Neural cell (in vitro differentiated cells): Measurements from ENCODE around the gene SLC9A1. TPM values are rescaled to one million over a fixed set of nuclear protein-coding genes. Genes with fewer than 3 reads are reported as not detected.

Experiments used
- H2AFZ ChIP-seq: fragments of 200-600, 300-800 bp; sonication (generic), shearing (Covaris generic); 2 replicates; pipeline ENCODE4 v1.6.0; 2014; ENCODE audit warnings: low read depth, mild to moderate bottlenecking, antibody characterized with exemption, low read length, moderate library complexity
- H3F3A ChIP-seq: fragments of 200-600 bp; shearing (Covaris generic); 2 replicates; pipeline ENCODE4 v1.6.1; 2016; ENCODE audit warnings: mild to moderate bottlenecking, moderate library complexity, mixed read lengths, antibody characterized with exemption, low read length; ENCODE audit not compliant: insufficient read depth, poor library complexity, severe bottlenecking
- H3K27ac ChIP-seq: fragments of 200-600, 300-800 bp; sonication (generic), shearing (Covaris generic); 2 replicates; pipeline ENCODE4 v1.5.1; 2014; ENCODE audit warnings: mild to moderate bottlenecking, low read length, moderate library complexity
- H3K27me3 ChIP-seq: fragments of 300-800, 200-600 bp; sonication (generic), shearing (Covaris generic); 2 replicates; pipeline ENCODE4 v1.6.0; 2014; ENCODE audit warnings: mild to moderate bottlenecking, low read depth, low read length, moderate library complexity; ENCODE audit not compliant: insufficient read depth
- H3K36me3 ChIP-seq: fragments of 300-800, 200-600 bp; sonication (generic), shearing (Covaris generic); 2 replicates; pipeline ENCODE4 v1.5.1; 2014; ENCODE audit warnings: mild to moderate bottlenecking, antibody characterized with exemption, low read length, moderate library complexity; ENCODE audit not compliant: insufficient read depth
- H3K4me2 ChIP-seq: fragments of 300-800, 200-600 bp; sonication (generic), shearing (Covaris generic); 2 replicates; pipeline ENCODE4 v1.6.0; 2014; ENCODE audit warnings: mild to moderate bottlenecking, low read length
- H3K4me3 ChIP-seq: fragments of 300-800, 200-600 bp; sonication (generic), shearing (Covaris generic); 2 replicates; pipeline ENCODE4 v1.5.1; 2014; ENCODE audit warnings: mild to moderate bottlenecking, low read length, moderate library complexity
- H3K79me2 ChIP-seq: fragments of 200-600 bp; shearing (Covaris generic); replicated peaks from 2 replicates; pipeline ENCODE4 v1.6.0; 2014; ENCODE audit warnings: mild to moderate bottlenecking, low read length, moderate library complexity; ENCODE audit not compliant: insufficient read depth
- H3K9ac ChIP-seq: fragments of 300-800, 200-600 bp; sonication (generic), shearing (Covaris generic); 2 replicates; pipeline ENCODE4 v1.6.1; 2016; ENCODE audit warnings: mild to moderate bottlenecking, low read length, mixed read lengths
- H3K9me2 ChIP-seq: fragments of 200-600 bp; shearing (Covaris generic); 2 replicates; pipeline ENCODE4 v1.6.1; 2016; ENCODE audit warnings: mild to moderate bottlenecking, low read length, mixed read lengths; ENCODE audit not compliant: insufficient read depth
- H3K9me3 ChIP-seq: fragments of 200-600, 300-800 bp; sonication (generic), shearing (Covaris generic); 2 replicates; pipeline ENCODE4 v1.6.1; 2016; ENCODE audit warnings: mild to moderate bottlenecking, mixed run types, low read length, moderate library complexity, mixed read lengths
- H4K20me1 ChIP-seq: fragments of 200-600 bp; shearing (Covaris generic); 2 replicates; pipeline ENCODE4 v1.6.1; 2016; ENCODE audit warnings: mild to moderate bottlenecking, mixed run types; ENCODE audit not compliant: insufficient read depth
- CTCF ChIP-seq: fragments of 450-650 bp; IDR thresholded peaks from 2 replicates; pipeline ENCODE4 v1.5.1; 2014; ENCODE audit warnings: antibody characterized with exemption, mild to moderate bottlenecking, moderate library complexity; ENCODE audit not compliant: poor library complexity, severe bottlenecking
- EP300 ChIP-seq: fragments of 450-650 bp; conservative IDR thresholded peaks from 2 replicates; pipeline ENCODE4 v1.6.1; 2014; ENCODE audit warnings: antibody characterized with exemption, mild to moderate bottlenecking, moderate library complexity; ENCODE audit not compliant: poor library complexity, severe bottlenecking
- EZH2 ChIP-seq: fragments of 200-600, 300-800 bp; shearing (Covaris generic), sonication (generic); IDR thresholded peaks from 2 replicates; pipeline ENCODE4 v1.6.1; 2014; ENCODE audit warnings: antibody characterized with exemption, low read length, borderline replicate concordance, mild to moderate bottlenecking; ENCODE audit not compliant: insufficient read depth, poor library complexity, severe bottlenecking
- MXI1 ChIP-seq: fragments of 450-650 bp; conservative IDR thresholded peaks from 2 replicates; pipeline ENCODE4 v1.6.1; 2014; ENCODE audit warnings: antibody characterized with exemption, mild to moderate bottlenecking; ENCODE audit not compliant: poor library complexity, severe bottlenecking
- POLR2AphosphoS5 ChIP-seq: IDR thresholded peaks from 2 replicates; pipeline ENCODE4 v1.6.1; 2012
- RAD21 ChIP-seq: fragments of 450-650 bp; conservative IDR thresholded peaks from 2 replicates; pipeline ENCODE4 v1.6.1; 2014; ENCODE audit warnings: antibody characterized with exemption, mild to moderate bottlenecking, moderate library complexity
- REST ChIP-seq: IDR thresholded peaks from 2 replicates; pipeline ENCODE4 v1.6.1; 2012; ENCODE audit warnings: borderline replicate concordance
- SMC3 ChIP-seq: fragments of 450-650 bp; conservative IDR thresholded peaks from 2 replicates; pipeline ENCODE4 v1.6.1; 2014; ENCODE audit warnings: antibody characterized with exemption, mild to moderate bottlenecking, moderate library complexity; ENCODE audit not compliant: poor library complexity
- TAF1 ChIP-seq: IDR thresholded peaks from 2 replicates; pipeline ENCODE4 v1.6.1; 2012; ENCODE audit warnings: low read depth
- polyA plus RNA-seq: library from polyadenylated mRNA; depleted of rRNA; stranded (reverse); fragments of >200 nt; gene quantifications from 2 replicates; pipeline ENCODE4 v1.2.3, GENCODE V29; 2014

Gene SLC9A1
- polyA plus RNA-seq, 1 donor from 2014 or later: 1.5 TPM

DNA sequence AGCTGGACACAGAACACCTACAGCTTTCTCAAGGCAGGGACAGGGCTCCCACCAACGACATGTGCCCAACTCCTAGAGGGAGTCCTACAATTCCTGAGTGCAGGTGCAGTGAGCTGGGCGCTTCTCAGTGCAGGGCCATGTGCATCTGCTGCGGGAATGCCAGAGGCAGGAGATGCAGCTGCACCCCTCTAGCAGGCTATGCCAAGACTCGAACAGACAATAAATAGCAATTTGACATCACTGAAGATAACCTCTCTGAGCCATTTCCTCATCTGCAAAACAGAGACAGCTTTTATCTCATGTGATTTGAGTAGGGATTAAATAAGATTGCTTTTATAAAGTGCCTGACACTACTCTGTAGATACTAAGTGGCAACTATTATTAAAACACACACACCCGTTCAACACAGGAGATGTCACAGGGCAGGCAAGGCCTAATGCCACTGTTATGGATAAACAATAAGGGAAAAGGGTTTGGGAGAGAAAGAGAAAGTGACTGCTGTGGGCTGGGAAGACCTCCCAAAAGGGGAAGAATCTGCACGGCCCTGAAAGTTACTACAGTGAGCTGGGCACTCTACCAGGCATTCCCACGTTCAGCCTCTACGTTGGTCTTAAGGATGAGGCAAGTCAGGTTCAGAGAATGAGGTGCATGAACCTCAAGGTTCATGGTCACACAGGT lies 5.7 kb downstream of the SLC9A1 start:
- no peaks in the 10 kb centered on the region for H3K27me3 ChIP-seq
- H3K4me2 ChIP-seq: no peak overlapping the region
- H3K4me3 ChIP-seq: no peak overlapping the region
- H4K20me1 ChIP-seq: no peaks in the 10 kb centered on the region
- H3F3A ChIP-seq: no peaks in the 10 kb centered on the region
- H3K9me3 ChIP-seq: no peaks in the 10 kb centered on the region
- H3K9me2 ChIP-seq: no peaks in the 10 kb centered on the region
- no peak overlapping the region for H2AFZ ChIP-seq
- H3K9ac ChIP-seq: no peak overlapping the region
- H3K27ac ChIP-seq: no peak overlapping the region
- no peak for TF ChIP-seq EP300
- TF ChIP-seq EZH2: no peak
- no peak for TF ChIP-seq TAF1
- no peak for TF ChIP-seq SMC3
- H3K36me3 ChIP-seq: no peaks in the 10 kb centered on the region
- no peaks in the 10 kb centered on the region for H3K79me2 ChIP-seq

DNA sequence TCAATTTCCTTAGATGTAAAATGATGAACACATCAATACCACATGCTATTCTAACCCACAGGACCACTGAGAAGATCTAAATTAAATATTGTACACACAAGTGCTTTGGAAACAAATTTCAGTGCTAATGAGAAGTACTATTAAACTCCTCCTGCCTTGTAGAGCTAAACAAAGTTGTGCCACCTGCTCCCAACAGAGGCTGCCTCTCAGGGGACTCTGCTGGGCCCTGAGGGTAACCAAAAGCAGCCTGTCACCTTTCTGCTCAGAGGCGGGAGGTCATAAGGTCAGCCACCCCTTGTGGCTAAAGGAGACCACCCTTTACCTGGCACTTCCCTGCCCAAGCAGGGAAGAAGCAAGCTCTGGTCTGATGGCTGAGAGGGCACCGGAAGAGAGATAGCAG lies 6.3 kb downstream of the SLC9A1 start:
- Histone ChIP-seq H3K79me2 (no peaks in the 10 kb centered on the region), H2AFZ (no peak overlapping the region), H4K20me1 (no peaks in the 10 kb centered on the region), H3K36me3 (no peaks in the 10 kb centered on the region), H3F3A (no peaks in the 10 kb centered on the region), H3K27me3 (no peaks in the 10 kb centered on the region), H3K9me2 (no peaks in the 10 kb centered on the region), H3K27ac (no peak overlapping the region), H3K4me3 (no peak overlapping the region), H3K9me3 (no peaks in the 10 kb centered on the region), H3K4me2 (no peak overlapping the region), H3K9ac (no peak overlapping the region)
- no peak for TF ChIP-seq REST
- TF ChIP-seq SMC3: no peak
- no peak for TF ChIP-seq RAD21
- no peak for TF ChIP-seq EP300
- no peak for TF ChIP-seq TAF1
- TF ChIP-seq EZH2: no peak
- TF ChIP-seq POLR2AphosphoS5: no peak
- TF ChIP-seq CTCF: no peak
- TF ChIP-seq MXI1: no peak
